Memory B cell (primary cell): ENCODE data around the gene ENOX1.

Experiments
- ATAC-seq: fragments of 150-1000 bp; cut with Tn5 transposase; 2 replicates; pipeline ENCODE4 v1.10.0; 2021; ENCODE audit warnings: low read depth, mild to moderate bottlenecking, moderate library complexity
- DNase-seq, 2 donors: peaks; one replicate each; pipeline ENCODE4 v3.0.0; 2022; ENCODE audit warnings: low spot score in 2 of 2
- H3K27ac Mint-ChIP-seq: one replicate; pipeline ENCODE4 v1.8.0; 2022; ENCODE audit warnings: mild to moderate bottlenecking, moderate library complexity, mixed read lengths
- H3K27me3 Mint-ChIP-seq: one replicate; pipeline ENCODE4 v1.8.0; 2022; ENCODE audit warnings: mixed read lengths
- H3K36me3 Mint-ChIP-seq: one replicate; pipeline ENCODE4 v1.8.0; 2022; ENCODE audit warnings: mild to moderate bottlenecking, mixed read lengths
- H3K4me1 Mint-ChIP-seq: one replicate; pipeline ENCODE4 v1.8.0; 2022; ENCODE audit warnings: mixed read lengths
- H3K4me3 Mint-ChIP-seq: one replicate; pipeline ENCODE4 v1.8.0; 2022; ENCODE audit warnings: mild to moderate bottlenecking, moderate library complexity, mixed read lengths
- H3K9me3 Mint-ChIP-seq: one replicate; pipeline ENCODE4 v1.8.0; 2022; ENCODE audit warnings: mixed read lengths

The ENOX1 gene

DNA sequence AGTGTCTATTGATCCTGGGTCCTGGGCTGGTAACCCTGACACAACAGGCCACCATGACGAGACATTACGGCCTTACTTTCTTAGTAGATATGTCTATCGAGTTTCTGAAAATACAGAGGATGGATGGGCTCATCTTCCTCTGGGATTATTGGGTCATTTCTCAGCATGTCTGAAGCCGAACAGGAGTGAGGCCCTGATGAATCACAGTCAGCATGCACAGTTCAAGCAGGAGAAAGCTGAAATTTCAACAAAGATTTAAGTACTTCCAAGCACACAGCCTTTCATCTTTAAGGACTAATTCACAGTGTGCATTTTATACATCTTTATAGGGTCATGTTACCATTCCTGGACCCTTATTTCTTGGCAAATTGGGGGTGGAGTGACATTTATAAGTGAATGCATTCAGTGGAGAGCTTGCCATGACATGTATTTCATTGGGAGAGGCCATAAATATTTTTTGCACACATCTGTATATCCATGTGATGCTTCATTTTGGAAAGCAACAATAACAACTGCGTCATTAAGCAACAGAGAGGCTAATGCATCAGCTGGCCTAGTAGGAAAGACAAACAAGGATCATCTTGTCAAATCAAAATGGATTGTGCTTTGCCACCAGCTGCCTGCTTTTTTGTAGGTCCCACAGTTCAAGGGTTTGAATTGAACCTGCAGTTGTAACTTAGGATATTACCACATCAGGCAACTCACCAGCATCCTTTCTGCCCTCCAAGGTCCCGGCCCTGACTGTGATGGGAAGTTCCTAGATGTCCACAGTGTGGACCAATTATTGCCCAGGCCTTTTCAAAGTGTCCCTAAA, 619.9 kb downstream of the ENOX1 start:
- no peak overlapping the region for H3K27ac Mint-ChIP-seq
- ATAC-seq = no peak
- DNase-seq = no peak
- peaks cover 6% of the 10 kb centered on the region for H3K27me3 Mint-ChIP-seq
- no peak overlapping the region for H3K4me3 Mint-ChIP-seq
- no peaks in the 10 kb centered on the region for H3K9me3 Mint-ChIP-seq
- H3K36me3 Mint-ChIP-seq = no peaks in the 10 kb centered on the region
- no peaks in the 10 kb centered on the region for H3K4me1 Mint-ChIP-seq
